Endothelial cell of umbilical vein (primary cell): Measurements from ENCODE around the gene FAM114A1. TPM values are rescaled to one million over a fixed set of nuclear protein-coding genes. Genes with fewer than 3 reads are reported as not detected.

Source experiments
- BruUV-seq: library from RNA; stranded (reverse); fragments of 400-500 nt; replicated peaks from 2 replicates; lab custom pipeline; 2021; lab: Mats Ljungman, UMichigan
- CTCF ChIA-PET: fragments of 300-600, 350-600 bp; sonication (Branson Sonifier 250); formaldehyde crosslinking; loops from one replicate; lab custom pipeline; 2021; ENCODE audit warnings: antibody characterized with exemption, inconsistent platforms; lab: Charles Lee
- POLR2A ChIA-PET: fragments of 300-600, 350-600 bp; sonication (Branson Sonifier 250); formaldehyde crosslinking; loops from one replicate; lab custom pipeline; 2021; ENCODE audit warnings: antibody characterized with exemption, inconsistent platforms; lab: Charles Lee
- DNase-seq: peaks from one replicate; pipeline ENCODE4 v3.0.0-alpha.2; 2011; ENCODE audit warnings: low read depth, low spot score
- FAIRE-seq: peaks from 2 replicates; lab custom pipeline; 2011; peaks lifted over from hg19 to GRCh38; lab: Jason Lieb, UNC
- H2AFZ ChIP-seq: 2 replicates; pipeline ENCODE4 v1.6.0; 2012; ENCODE audit warnings: low read depth, low read length, control low read depth, inconsistent platforms
- H3K27ac ChIP-seq: 2 replicates; pipeline ENCODE4 v1.5.1; 2011; ENCODE audit warnings: low read depth, mild to moderate bottlenecking, control low read depth, low read length, moderate library complexity; ENCODE audit not compliant: insufficient read depth
- H3K27me3 ChIP-seq, 2 experiments: 2 replicates each; pipeline versions ENCODE4 v1.6.0 to v1.6.1; 2011; ENCODE audit warnings: low read length in 2 of 2, mixed read lengths in 1 of 2; ENCODE audit not compliant: control insufficient read depth in 2 of 2, insufficient read depth in 2 of 2
- H3K36me3 ChIP-seq, 2 experiments: 2 replicates in 1 of 2; 3 replicates in 1 of 2; pipeline ENCODE4 v1.5.1; 2011; ENCODE audit warnings: low read length in 2 of 2, mild to moderate bottlenecking in 1 of 2, moderate library complexity in 1 of 2; ENCODE audit not compliant: control insufficient read depth in 2 of 2, insufficient read depth in 2 of 2; ENCODE audit errors: extremely low read depth in 1 of 2
- H3K4me1 ChIP-seq: 3 replicates; pipeline ENCODE4 v1.5.1; 2011; ENCODE audit warnings: mild to moderate bottlenecking, low read length; ENCODE audit not compliant: control insufficient read depth, insufficient read depth; ENCODE audit errors: extremely low read depth
- H3K4me2 ChIP-seq: 2 replicates; pipeline ENCODE4 v1.6.1; 2011; ENCODE audit warnings: low read length, control low read depth, mixed read lengths; ENCODE audit not compliant: insufficient read depth
- H3K4me3 ChIP-seq, 3 experiments: fragments of 200-600 bp in 1 of 3; sonication (generic), shearing (Covaris generic) in 1 of 3; replicated peaks in 1 of 3; 2 replicates each; pipeline ENCODE4 v1.5.1; 2011 to 2016; ENCODE audit warnings: control low read depth in 3 of 3, low read length in 3 of 3, mild to moderate bottlenecking in 2 of 3, inconsistent platforms in 1 of 3, low read depth in 1 of 3, moderate library complexity in 1 of 3; ENCODE audit not compliant: insufficient read depth in 1 of 3
- H3K79me2 ChIP-seq: 2 replicates; pipeline ENCODE4 v1.6.0; 2012; ENCODE audit warnings: low read length, inconsistent platforms; ENCODE audit not compliant: control insufficient read depth, insufficient read depth
- H3K9ac ChIP-seq: replicated peaks from 2 replicates; pipeline ENCODE3; 2011; ENCODE audit warnings: low read length, control low read depth; ENCODE audit not compliant: insufficient read depth; ENCODE audit errors: extremely low read depth
- H3K9me1 ChIP-seq: replicated peaks from 3 replicates; pipeline ENCODE4 v1.6.0; 2011; ENCODE audit warnings: mild to moderate bottlenecking, low read length; ENCODE audit not compliant: control insufficient read depth, insufficient read depth; ENCODE audit errors: extremely low read depth
- H3K9me3 ChIP-seq: replicated peaks from 2 replicates; pipeline ENCODE4 v1.5.1; 2012; ENCODE audit warnings: low read length, inconsistent platforms; ENCODE audit not compliant: control insufficient read depth, insufficient read depth
- H4K20me1 ChIP-seq: replicated peaks from 2 replicates; pipeline ENCODE3; 2011; ENCODE audit warnings: mild to moderate bottlenecking, low read length; ENCODE audit not compliant: control insufficient read depth, insufficient read depth; ENCODE audit errors: extremely low read depth
- EZH2 ChIP-seq: IDR thresholded peaks from 2 replicates; pipeline ENCODE4 v1.6.1; 2012; ENCODE audit warnings: borderline replicate concordance, low read depth, mild to moderate bottlenecking, moderate library complexity, low read length, inconsistent platforms; ENCODE audit not compliant: severe bottlenecking
- FOS ChIP-seq: IDR thresholded peaks from 2 replicates; pipeline ENCODE4 v1.6.1; 2011; ENCODE audit warnings: mild to moderate bottlenecking, low read length, moderate library complexity, borderline replicate concordance; ENCODE audit not compliant: insufficient read depth
- GATA2 ChIP-seq: IDR thresholded peaks from 2 replicates; pipeline ENCODE4 v1.7.0; 2011; ENCODE audit warnings: low read depth, mild to moderate bottlenecking, moderate library complexity, mixed read lengths, low read length; ENCODE audit not compliant: insufficient read length, insufficient read depth
- JUN ChIP-seq: IDR thresholded peaks from 2 replicates; pipeline ENCODE4 v1.6.1; 2011; ENCODE audit warnings: borderline replicate concordance, low read depth; ENCODE audit not compliant: insufficient read length, insufficient read depth
- MAX ChIP-seq: IDR thresholded peaks from 2 replicates; pipeline ENCODE4 v1.6.1; 2011; ENCODE audit not compliant: insufficient read depth, insufficient read length
- MYC ChIP-seq: IDR thresholded peaks from one replicate; pipeline ENCODE4 v1.6.1; 2011; ENCODE audit warnings: mild to moderate bottlenecking, low read depth, low read length
- dilution Hi-C: fragments of 300-500 bp; cut with MboI; formaldehyde crosslinking; loops from one replicate; pipeline ENCODE4 v1.15.0; 2019; ENCODE audit warnings: low sequenced_read_pairs; ENCODE audit not compliant: extremely low pct_ligation_motif_present
- intact Hi-C: fragments of 100-400 bp; cut with micrococcal nuclease; formaldehyde crosslinking; loops from one replicate; pipeline ENCODE4 v1.10.0; 2022
- polyA plus RNA-seq, 4 experiments: library from polyadenylated mRNA; depleted of rRNA in 3 of 4; stranded (reverse) in 3 of 4; unstranded in 1 of 4; fragments of >200 nt; gene quantifications; 2 replicates each; pipeline versions ENCODE4 v1.2.1 to v1.2.3, GENCODE V29; 2011 to 2012; ENCODE audit warnings: missing spikeins in 1 of 4
- total RNA-seq: library from RNA; stranded (reverse); gene quantifications from 2 replicates; pipeline ENCODE4 v1.2.3, GENCODE V29; 2021
- TF ChIP-seq, protein P1 (sequence below), 2 donors: IDR thresholded peaks; 1 replicate in 1 of 2; 2 replicates in 1 of 2; pipeline ENCODE4 v1.5.1; 2011; ENCODE audit warnings: low read length in 2 of 2, mild to moderate bottlenecking in 2 of 2, moderate library complexity in 2 of 2, control low read depth in 1 of 2, inconsistent platforms in 1 of 2, low read depth in 1 of 2; ENCODE audit not compliant: insufficient read depth in 1 of 2; ENCODE audit errors: extremely low read depth in 1 of 2

FAM114A1 gene
- total and polyA plus RNA-seq, 2 donors (not counting 3 experiments of a cell fraction or from before 2014, with no cell fraction given): 99.2 to 118 TPM

GRCh38 chr4:38979511-38980230, 112.1 kb downstream of the FAM114A1 start:
- BruUV-seq: no TSS peak
- no peak for FAIRE-seq
- ChIA-PET CTCF (interaction anchor here (1.7 kb wide), 1 partner anchor 15 kb away, joined by 4 read pairs; no protein-coding TSS in a partner anchor), POLR2A (no interaction called here)
- no peak for DNase-seq
- Histone ChIP-seq H3K36me3 (no peaks in the 10 kb centered on the region), H2AFZ (no peak overlapping the region), H3K4me3 (no peak overlapping the region), H4K20me1 (no peaks in the 10 kb centered on the region), H3K4me1 (no peaks in the 10 kb centered on the region), H3K79me2 (no peaks in the 10 kb centered on the region), H3K9me3 (no peaks in the 10 kb centered on the region), H3K9ac (no peak overlapping the region), H3K4me2 (no peak overlapping the region), H3K27me3 (no peaks in the 10 kb centered on the region), H3K9me1 (no peaks in the 10 kb centered on the region), H3K27ac (no peak overlapping the region)
- TF ChIP-seq GATA2: no peak
- no peak for TF ChIP-seq MAX
- no peak for TF ChIP-seq JUN
- no peak for TF ChIP-seq FOS
- no peak for TF ChIP-seq EZH2
- TF ChIP-seq, protein P1, sequence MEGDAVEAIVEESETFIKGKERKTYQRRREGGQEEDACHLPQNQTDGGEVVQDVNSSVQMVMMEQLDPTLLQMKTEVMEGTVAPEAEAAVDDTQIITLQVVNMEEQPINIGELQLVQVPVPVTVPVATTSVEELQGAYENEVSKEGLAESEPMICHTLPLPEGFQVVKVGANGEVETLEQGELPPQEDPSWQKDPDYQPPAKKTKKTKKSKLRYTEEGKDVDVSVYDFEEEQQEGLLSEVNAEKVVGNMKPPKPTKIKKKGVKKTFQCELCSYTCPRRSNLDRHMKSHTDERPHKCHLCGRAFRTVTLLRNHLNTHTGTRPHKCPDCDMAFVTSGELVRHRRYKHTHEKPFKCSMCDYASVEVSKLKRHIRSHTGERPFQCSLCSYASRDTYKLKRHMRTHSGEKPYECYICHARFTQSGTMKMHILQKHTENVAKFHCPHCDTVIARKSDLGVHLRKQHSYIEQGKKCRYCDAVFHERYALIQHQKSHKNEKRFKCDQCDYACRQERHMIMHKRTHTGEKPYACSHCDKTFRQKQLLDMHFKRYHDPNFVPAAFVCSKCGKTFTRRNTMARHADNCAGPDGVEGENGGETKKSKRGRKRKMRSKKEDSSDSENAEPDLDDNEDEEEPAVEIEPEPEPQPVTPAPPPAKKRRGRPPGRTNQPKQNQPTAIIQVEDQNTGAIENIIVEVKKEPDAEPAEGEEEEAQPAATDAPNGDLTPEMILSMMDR (IDR thresholded peaks at IDR 0.05; ENCODE audit: extremely low read depth in 1 of 2, insufficient read depth in 1 of 2, low read depth in 1 of 2, low read length in 2 of 2): no peak
- TF ChIP-seq MYC: no peak
- dilution Hi-C loops: no loop called here
- intact Hi-C loops: no loop called here
